ENCODE results near the gene RHOF.

DNA sequence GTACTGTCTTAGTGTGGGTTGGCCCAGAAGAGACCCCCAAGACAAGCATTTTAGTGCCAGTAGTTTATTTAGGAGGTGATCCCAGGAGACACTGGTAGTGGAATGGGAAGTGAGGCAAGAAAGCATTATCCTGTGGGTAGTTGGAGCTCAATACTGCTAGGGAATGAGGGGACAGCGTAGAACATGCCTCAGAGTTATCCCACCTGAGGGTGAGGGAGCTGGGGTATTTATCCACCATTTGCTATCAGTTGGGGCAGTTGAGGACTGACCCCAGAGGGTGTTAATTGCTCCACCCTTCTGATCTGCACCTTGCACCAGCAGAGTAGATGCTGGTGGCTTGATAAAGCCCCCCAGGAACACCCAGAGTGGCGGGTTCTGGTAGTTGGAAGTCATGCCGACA, 37.9 kb downstream of the RHOF start:
- TF ChIP-seq POLR2AphosphoS5 (IDR thresholded peaks at IDR 0.05) (no peak), POLR2A (IDR thresholded peaks at IDR 0.05) (no peak), EP300 (IDR thresholded peaks at IDR 0.05) (no peak)
- TF ChIP-seq, protein P1, sequence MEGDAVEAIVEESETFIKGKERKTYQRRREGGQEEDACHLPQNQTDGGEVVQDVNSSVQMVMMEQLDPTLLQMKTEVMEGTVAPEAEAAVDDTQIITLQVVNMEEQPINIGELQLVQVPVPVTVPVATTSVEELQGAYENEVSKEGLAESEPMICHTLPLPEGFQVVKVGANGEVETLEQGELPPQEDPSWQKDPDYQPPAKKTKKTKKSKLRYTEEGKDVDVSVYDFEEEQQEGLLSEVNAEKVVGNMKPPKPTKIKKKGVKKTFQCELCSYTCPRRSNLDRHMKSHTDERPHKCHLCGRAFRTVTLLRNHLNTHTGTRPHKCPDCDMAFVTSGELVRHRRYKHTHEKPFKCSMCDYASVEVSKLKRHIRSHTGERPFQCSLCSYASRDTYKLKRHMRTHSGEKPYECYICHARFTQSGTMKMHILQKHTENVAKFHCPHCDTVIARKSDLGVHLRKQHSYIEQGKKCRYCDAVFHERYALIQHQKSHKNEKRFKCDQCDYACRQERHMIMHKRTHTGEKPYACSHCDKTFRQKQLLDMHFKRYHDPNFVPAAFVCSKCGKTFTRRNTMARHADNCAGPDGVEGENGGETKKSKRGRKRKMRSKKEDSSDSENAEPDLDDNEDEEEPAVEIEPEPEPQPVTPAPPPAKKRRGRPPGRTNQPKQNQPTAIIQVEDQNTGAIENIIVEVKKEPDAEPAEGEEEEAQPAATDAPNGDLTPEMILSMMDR (IDR thresholded peaks at IDR 0.05), result no peak

Data from stomach (tissue), 4 donors.